Endothelial cell of umbilical vein (primary cell): Measurements from ENCODE around the gene CCDC97. TPM values are rescaled to one million over a fixed set of nuclear protein-coding genes. Genes with fewer than 3 reads are reported as not detected.

Experiments
- BruUV-seq: library from RNA; stranded (reverse); fragments of 400-500 nt; replicated peaks from 2 replicates; lab custom pipeline; 2021; lab: Mats Ljungman, UMichigan
- CTCF ChIA-PET: fragments of 300-600, 350-600 bp; sonication (Branson Sonifier 250); formaldehyde crosslinking; loops from one replicate; lab custom pipeline; 2021; ENCODE audit warnings: antibody characterized with exemption, inconsistent platforms; lab: Charles Lee
- POLR2A ChIA-PET: fragments of 300-600, 350-600 bp; sonication (Branson Sonifier 250); formaldehyde crosslinking; loops from one replicate; lab custom pipeline; 2021; ENCODE audit warnings: antibody characterized with exemption, inconsistent platforms; lab: Charles Lee
- DNase-seq: peaks from one replicate; pipeline ENCODE4 v3.0.0-alpha.2; 2011; ENCODE audit warnings: low read depth, low spot score
- FAIRE-seq: peaks from 2 replicates; lab custom pipeline; 2011; peaks lifted over from hg19 to GRCh38; lab: Jason Lieb, UNC
- H2AFZ ChIP-seq: 2 replicates; pipeline ENCODE4 v1.6.0; 2012; ENCODE audit warnings: low read depth, low read length, control low read depth, inconsistent platforms
- H3K27ac ChIP-seq: 2 replicates; pipeline ENCODE4 v1.5.1; 2011; ENCODE audit warnings: low read depth, mild to moderate bottlenecking, control low read depth, low read length, moderate library complexity; ENCODE audit not compliant: insufficient read depth
- H3K27me3 ChIP-seq, 2 experiments: 2 replicates each; pipeline versions ENCODE4 v1.6.0 to v1.6.1; 2011; ENCODE audit warnings: low read length in 2 of 2, mixed read lengths in 1 of 2; ENCODE audit not compliant: control insufficient read depth in 2 of 2, insufficient read depth in 2 of 2
- H3K36me3 ChIP-seq, 2 experiments: 2 replicates in 1 of 2; 3 replicates in 1 of 2; pipeline ENCODE4 v1.5.1; 2011; ENCODE audit warnings: low read length in 2 of 2, mild to moderate bottlenecking in 1 of 2, moderate library complexity in 1 of 2; ENCODE audit not compliant: control insufficient read depth in 2 of 2, insufficient read depth in 2 of 2; ENCODE audit errors: extremely low read depth in 1 of 2
- H3K4me1 ChIP-seq: 3 replicates; pipeline ENCODE4 v1.5.1; 2011; ENCODE audit warnings: mild to moderate bottlenecking, low read length; ENCODE audit not compliant: control insufficient read depth, insufficient read depth; ENCODE audit errors: extremely low read depth
- H3K4me2 ChIP-seq: 2 replicates; pipeline ENCODE4 v1.6.1; 2011; ENCODE audit warnings: low read length, control low read depth, mixed read lengths; ENCODE audit not compliant: insufficient read depth
- H3K4me3 ChIP-seq, 3 experiments: fragments of 200-600 bp in 1 of 3; sonication (generic), shearing (Covaris generic) in 1 of 3; replicated peaks in 1 of 3; 2 replicates each; pipeline ENCODE4 v1.5.1; 2011 to 2016; ENCODE audit warnings: control low read depth in 3 of 3, low read length in 3 of 3, mild to moderate bottlenecking in 2 of 3, inconsistent platforms in 1 of 3, low read depth in 1 of 3, moderate library complexity in 1 of 3; ENCODE audit not compliant: insufficient read depth in 1 of 3
- H3K79me2 ChIP-seq: 2 replicates; pipeline ENCODE4 v1.6.0; 2012; ENCODE audit warnings: low read length, inconsistent platforms; ENCODE audit not compliant: control insufficient read depth, insufficient read depth
- H3K9ac ChIP-seq: replicated peaks from 2 replicates; pipeline ENCODE3; 2011; ENCODE audit warnings: low read length, control low read depth; ENCODE audit not compliant: insufficient read depth; ENCODE audit errors: extremely low read depth
- H3K9me1 ChIP-seq: replicated peaks from 3 replicates; pipeline ENCODE4 v1.6.0; 2011; ENCODE audit warnings: mild to moderate bottlenecking, low read length; ENCODE audit not compliant: control insufficient read depth, insufficient read depth; ENCODE audit errors: extremely low read depth
- H3K9me3 ChIP-seq: replicated peaks from 2 replicates; pipeline ENCODE4 v1.5.1; 2012; ENCODE audit warnings: low read length, inconsistent platforms; ENCODE audit not compliant: control insufficient read depth, insufficient read depth
- H4K20me1 ChIP-seq: replicated peaks from 2 replicates; pipeline ENCODE3; 2011; ENCODE audit warnings: mild to moderate bottlenecking, low read length; ENCODE audit not compliant: control insufficient read depth, insufficient read depth; ENCODE audit errors: extremely low read depth
- FOS ChIP-seq: IDR thresholded peaks from 2 replicates; pipeline ENCODE4 v1.6.1; 2011; ENCODE audit warnings: mild to moderate bottlenecking, low read length, moderate library complexity, borderline replicate concordance; ENCODE audit not compliant: insufficient read depth
- GATA2 ChIP-seq: IDR thresholded peaks from 2 replicates; pipeline ENCODE4 v1.7.0; 2011; ENCODE audit warnings: low read depth, mild to moderate bottlenecking, moderate library complexity, mixed read lengths, low read length; ENCODE audit not compliant: insufficient read length, insufficient read depth
- POLR2A ChIP-seq: IDR thresholded peaks from 2 replicates; pipeline ENCODE4 v1.6.1; 2012; ENCODE audit warnings: low read depth, mild to moderate bottlenecking, control low read depth, low read length
- dilution Hi-C: fragments of 300-500 bp; cut with MboI; formaldehyde crosslinking; loops from one replicate; pipeline ENCODE4 v1.15.0; 2019; ENCODE audit warnings: low sequenced_read_pairs; ENCODE audit not compliant: extremely low pct_ligation_motif_present
- intact Hi-C: fragments of 100-400 bp; cut with micrococcal nuclease; formaldehyde crosslinking; loops from one replicate; pipeline ENCODE4 v1.10.0; 2022
- polyA plus RNA-seq, 4 experiments: library from polyadenylated mRNA; depleted of rRNA in 3 of 4; stranded (reverse) in 3 of 4; unstranded in 1 of 4; fragments of >200 nt; gene quantifications; 2 replicates each; pipeline versions ENCODE4 v1.2.1 to v1.2.3, GENCODE V29; 2011 to 2012; ENCODE audit warnings: missing spikeins in 1 of 4
- total RNA-seq: library from RNA; stranded (reverse); gene quantifications from 2 replicates; pipeline ENCODE4 v1.2.3, GENCODE V29; 2021

CCDC97 gene
- total and polyA plus RNA-seq, 2 donors (not counting 3 experiments of a cell fraction or from before 2014, with no cell fraction given), result 20.7 to 27.2 TPM

- ChIA-PET POLR2A (no interaction called here), CTCF (interaction anchor here (2.2 to 3.6 kb wide), 2 partner anchors 34 to 112 kb away, joined by 7 to 65 read pairs; partner anchors contain the start of gene TGFB1)
- H3K79me2 ChIP-seq, result peaks cover 5% of the 10 kb centered on the region
- BruUV-seq, result no TSS peak
- peaks cover 10 to 42% of the 10 kb centered on the region in 2 experiments for H3K36me3 ChIP-seq
- no peak for TF ChIP-seq GATA2
- TF ChIP-seq POLR2A, result no peak
- no peaks in the 10 kb centered on the region for H3K9me1 ChIP-seq
- no peak overlapping the region for H2AFZ ChIP-seq
- peaks cover 22% of the 10 kb centered on the region for H3K4me1 ChIP-seq
- H3K4me3 ChIP-seq, result no peak overlapping the region
- DNase-seq (no peak), FAIRE-seq (no peak)
- no peak overlapping the region for H3K4me2 ChIP-seq
- dilution Hi-C loops, result no loop called here
- no peaks in the 10 kb centered on the region for H3K9me3 ChIP-seq
- no peak overlapping the region for H3K27ac ChIP-seq
- H3K27me3 ChIP-seq, result no peaks in the 10 kb centered on the region
- intact Hi-C loops, result no loop called here
- H3K9ac ChIP-seq, result no peak overlapping the region
- H4K20me1 ChIP-seq, result no peaks in the 10 kb centered on the region
These were observed 8.9 kb downstream of the CCDC97 start for GRCh38 chr19:41318696-41319499.

GRCh38 chr19:41319500-41320184, 9.7 kb downstream of the CCDC97 start:
- ChIA-PET POLR2A (no interaction called here), CTCF (interaction anchor here (2.2 to 3.6 kb wide), 2 partner anchors 33 to 112 kb away, joined by 7 to 65 read pairs; partner anchors contain the start of gene TGFB1)
- TF ChIP-seq FOS, result no peak
- TF ChIP-seq POLR2A, result peak; percentile 22
- no peak for FAIRE-seq
- Histone ChIP-seq H3K9me1 (no peaks in the 10 kb centered on the region), H3K9ac (no peak overlapping the region), H3K9me3 (no peaks in the 10 kb centered on the region), H2AFZ (no peak overlapping the region), H4K20me1 (no peaks in the 10 kb centered on the region), H3K27me3 (no peaks in the 10 kb centered on the region), H3K36me3 (peaks cover 8 to 42% of the 10 kb centered on the region in 2 experiments), H3K4me3 (no peak overlapping the region), H3K4me2 (no peak overlapping the region), H3K4me1 (peaks cover 29% of the 10 kb centered on the region), H3K27ac (no peak overlapping the region), H3K79me2 (peaks cover under 1% of the 10 kb centered on the region)
- dilution Hi-C loops, result no loop called here
- no TSS peak for BruUV-seq
- DNase-seq, result no peak
- intact Hi-C loops, result loop anchor here (5.0 kb wide), 2 partner anchors 97 to 253 kb away; no protein-coding TSS in a partner anchor
